ENCODE results near the gene DHX15.

The DHX15 gene

DNA sequence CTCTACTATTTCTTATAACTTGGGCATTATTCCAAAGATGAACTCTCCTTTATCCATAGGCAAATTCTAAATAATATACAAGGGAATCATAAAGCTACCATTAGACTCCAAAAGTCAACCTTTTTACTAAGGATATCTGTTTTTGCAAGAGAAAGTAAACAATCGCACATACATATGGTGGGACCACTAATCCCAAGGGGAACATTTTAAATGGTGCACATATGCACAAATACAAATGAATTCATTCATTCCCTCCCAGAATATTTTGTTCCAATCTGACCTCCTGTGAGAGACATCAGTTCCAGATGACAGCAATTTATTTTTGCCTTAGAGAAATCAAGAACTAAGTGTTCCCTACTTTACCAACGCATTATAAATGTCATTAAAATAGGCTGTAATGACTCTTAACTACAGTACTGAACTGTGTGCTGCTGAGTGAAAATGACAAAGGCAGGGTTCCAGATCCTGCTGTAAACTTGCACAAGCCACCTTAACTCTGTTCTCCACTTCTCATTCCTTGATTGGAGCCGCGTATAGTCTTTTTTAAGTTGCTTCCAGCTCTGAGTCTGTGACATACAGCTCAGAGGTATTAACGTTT, 2.0 kb downstream of the DHX15 start:
- DNase-seq (ENCODE audit: low read depth in 3 of 3) = no peak

DNA sequence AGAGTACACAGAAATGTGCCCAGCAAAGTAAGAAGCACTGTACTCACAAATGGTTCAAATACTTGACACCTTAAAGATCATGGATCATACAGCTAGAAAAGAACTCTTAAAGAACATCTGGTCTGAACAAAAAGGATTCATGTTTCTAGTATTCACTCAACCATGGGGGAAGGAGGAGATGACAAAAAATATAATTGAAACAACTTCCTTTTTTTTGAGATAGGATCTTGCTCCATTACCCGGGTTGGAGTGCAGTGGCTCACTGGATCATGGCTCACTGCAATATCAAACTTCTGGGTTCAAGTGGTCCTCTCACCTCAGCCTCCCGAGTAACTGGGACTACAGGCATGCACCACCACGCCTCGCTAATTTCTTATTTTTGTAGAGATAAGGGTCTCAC, 6.0 kb downstream of the DHX15 start:
- DNase-seq (ENCODE audit: low read depth in 3 of 3) = no peak

DNA sequence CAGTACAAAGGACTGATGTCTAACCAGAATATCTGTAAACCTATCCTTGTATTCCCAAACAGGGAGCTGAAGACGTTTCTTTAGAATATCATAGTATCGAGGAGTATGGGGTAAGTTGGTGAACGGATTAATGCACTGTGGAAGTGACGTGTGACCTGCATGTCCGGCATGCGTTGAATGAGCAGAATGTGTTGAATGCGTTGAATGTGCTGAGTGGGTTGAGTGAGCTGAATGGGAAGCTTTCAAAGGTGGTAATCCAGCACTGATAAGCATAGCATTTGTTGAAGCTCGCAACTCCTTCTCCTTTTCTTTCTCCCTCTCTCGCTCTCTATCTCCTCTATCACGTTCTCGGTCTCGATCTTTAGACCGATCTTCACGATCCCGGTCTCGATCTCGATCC, 8.1 kb downstream of the DHX15 start:
- DNase-seq (ENCODE audit: low read depth in 3 of 3) = no peak

DNA sequence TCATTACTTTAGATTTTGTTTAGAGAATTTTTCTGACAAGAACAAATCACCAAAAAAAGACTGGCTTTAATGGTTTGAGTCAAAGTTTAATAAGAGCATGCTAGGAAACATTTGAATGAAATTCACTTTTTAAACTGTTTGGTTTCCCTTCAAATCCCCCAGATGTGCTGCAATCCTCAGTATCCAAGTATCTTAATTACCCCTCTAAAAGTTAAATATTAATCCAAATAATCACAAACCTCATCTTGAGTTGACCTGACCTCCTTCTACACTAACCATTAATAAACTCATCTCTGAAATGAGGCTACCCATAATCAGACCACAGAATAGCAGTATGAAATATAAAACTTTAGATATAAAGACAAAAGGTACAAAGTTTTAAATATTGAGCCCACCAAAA, 10.1 kb downstream of the DHX15 start:
- DNase-seq (ENCODE audit: low read depth in 3 of 3) = no peak

DNA sequence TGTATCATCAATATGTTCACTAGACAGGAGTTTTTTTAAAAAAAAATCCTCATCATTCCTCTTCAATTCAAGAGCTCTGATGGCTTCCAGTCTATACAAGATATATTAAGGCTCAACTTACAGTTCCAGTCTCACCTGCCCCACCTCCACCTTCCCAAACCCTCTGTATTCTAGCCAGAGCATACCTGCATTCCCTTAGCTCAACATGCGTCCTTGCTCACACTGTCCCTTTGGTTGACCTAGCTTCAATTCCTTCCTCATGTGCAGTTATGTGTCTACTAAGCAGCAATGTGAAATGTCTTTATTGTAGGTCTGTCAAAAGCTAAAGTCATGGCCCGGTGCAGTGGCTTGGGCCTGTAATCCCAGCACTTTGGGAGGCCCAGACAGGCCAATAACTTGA, 10.8 kb downstream of the DHX15 start:
- DNase-seq (ENCODE audit: low read depth in 3 of 3) = no peak

DNA sequence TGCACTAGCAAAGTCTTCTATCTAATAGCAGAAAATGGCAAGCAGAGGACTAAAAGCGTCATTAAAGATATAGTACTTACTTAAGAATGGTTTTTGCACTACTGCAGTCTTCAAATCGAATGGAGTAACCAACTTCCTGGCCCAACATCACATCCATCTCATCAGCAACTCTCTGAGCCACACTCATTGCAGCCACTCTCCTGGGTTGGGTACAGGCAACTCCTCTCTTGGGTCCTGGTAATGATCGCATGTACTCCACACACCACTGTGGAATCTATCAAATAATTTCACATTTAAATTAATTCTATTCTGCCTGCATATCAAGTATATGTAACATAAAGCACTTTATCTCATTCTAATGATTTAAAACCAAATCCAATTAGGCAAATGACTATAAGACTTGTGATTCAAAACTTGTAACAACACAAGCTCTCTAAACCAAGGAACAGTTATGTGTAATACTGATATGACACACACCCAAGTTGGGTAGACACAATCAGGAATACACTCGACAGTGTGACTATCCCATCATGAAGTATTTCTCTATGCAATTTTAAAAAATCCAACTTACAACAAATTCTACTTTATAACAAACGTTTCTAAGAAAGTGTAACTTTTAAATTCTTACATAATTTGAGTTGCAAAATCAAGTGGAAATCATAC, 13.6 kb downstream of the DHX15 start:
- no peak for DNase-seq (ENCODE audit: low read depth in 3 of 3)

DNA sequence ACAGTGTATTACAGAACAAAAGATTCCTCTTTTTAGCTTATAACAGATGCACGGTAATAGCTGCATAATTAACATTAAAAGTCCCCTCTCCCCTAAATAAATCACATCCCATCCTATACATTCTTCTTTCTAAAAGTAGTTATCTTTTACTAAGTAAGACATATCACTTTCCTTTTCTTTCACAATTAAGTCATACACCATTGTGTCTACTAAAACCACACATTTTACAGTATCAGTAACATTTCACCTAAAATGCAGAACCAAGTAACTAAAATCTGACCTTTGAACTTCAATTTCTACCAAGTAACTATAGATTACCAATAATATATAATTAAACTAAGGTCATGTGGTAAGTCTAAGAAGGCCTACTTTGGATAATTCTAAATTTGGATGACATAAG, 14.2 kb downstream of the DHX15 start:
- no peak for DNase-seq (ENCODE audit: low read depth in 3 of 3)

DNA sequence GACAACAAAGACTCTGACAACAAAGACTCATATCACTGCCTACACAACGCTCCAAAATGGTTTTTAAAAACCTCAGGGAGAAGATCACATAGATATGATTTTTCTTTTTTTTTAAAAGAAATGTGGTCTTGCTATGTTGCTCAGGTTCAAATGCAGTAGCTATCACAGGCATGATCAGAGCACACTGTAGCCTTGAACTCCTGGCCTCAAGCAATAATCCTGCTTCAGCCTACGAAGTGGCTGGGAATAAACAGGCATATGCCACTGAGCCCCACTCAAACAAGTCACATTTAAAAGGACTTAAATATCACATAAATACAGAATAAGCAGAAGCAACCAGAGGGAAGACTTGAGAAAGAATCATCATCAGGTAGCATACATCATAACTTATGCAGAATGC, 14.7 kb downstream of the DHX15 start:
- no peak for DNase-seq (ENCODE audit: low read depth in 3 of 3)

DNA sequence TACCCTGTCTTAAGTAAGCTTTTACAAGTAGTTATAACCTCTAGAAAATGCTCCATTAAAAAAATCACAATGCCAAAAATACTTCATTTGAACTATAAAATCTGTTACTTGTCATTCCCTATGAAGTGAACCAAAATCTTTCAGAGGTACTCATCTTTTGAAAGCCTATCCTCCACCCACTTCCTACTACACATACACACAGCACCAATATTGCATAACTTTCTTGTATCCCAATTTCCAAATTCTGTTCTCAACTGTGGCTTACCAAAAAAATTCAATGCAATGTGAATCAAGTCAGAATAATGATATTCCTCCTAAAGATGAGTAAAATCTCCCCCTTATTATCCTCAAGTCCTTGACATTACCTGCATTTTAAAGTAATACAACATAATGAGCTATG, 15.9 kb downstream of the DHX15 start:
- no peak for DNase-seq (ENCODE audit: low read depth in 3 of 3)

DNA sequence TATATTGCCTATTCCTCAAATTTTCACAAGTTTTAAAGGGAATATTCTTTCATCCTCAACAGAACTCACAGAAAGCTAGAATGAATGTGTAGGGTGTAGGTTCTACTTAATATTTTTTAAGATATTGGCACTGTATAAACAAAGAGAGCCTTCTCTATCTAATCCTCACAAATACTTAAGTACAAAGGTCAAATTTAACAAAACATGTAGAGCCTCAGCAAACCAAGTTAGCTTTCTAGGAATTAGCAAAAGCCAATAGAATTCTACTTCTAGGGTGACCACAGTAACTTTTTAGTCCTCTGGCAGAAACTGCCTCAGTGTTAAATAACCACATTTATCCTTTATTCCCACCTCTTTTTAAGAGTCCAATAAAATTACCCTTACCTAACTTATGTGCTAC, 19.3 kb downstream of the DHX15 start:
- no peak for DNase-seq (ENCODE audit: low read depth in 3 of 3)

DNA sequence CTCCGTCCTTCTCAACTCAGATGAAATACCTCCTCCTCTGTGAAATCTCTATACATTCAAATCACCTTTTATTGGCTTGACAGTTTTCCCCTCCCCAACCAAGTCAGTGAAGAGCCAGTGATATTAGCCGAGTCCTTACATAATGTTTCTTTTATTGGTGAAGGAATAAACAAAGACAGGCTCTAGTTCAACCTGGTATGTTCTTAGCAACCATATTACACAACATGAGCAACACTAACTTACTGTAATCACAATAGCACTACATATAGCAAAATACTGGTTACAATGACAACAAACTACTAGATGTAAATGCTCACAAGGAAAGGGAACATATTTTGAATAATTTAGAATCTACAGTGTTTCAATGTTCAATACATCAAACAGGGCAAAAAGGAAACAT, 19.9 kb downstream of the DHX15 start:
- no peak for DNase-seq (ENCODE audit: low read depth in 3 of 3)

DNA sequence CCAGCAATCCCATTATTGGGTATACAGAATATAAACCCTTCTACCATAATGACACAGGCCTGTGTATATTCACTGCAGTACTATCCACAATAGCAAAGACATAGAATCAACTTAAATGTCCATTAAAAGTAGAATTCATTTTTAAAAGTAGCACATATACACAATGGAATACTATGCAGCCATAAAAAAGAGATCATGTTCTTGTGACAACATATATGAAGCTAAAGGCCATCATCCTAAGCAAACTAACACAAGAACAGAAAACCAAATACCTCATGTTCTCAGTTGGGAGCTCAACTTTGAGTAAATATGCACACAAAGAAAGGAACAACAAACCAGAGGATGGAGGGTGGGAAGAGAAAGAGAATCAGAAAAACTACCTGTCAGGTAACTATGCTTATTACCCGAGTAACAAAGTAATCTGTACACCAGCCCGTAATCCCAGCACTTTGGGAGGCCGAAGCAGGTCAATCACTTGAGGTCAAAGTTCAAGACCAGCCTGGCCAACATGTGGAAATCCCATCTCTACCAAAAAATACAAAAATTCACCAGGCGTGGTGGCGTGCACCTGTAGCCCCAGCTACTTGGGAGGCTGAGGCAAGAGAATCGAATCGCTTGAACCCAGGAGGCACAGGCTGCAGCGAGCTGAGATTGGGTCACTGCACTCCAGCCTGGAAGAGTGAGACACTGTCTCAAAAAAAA, 22.8 kb downstream of the DHX15 start:
- DNase-seq (ENCODE audit: low read depth in 3 of 3) = no peak

DNA sequence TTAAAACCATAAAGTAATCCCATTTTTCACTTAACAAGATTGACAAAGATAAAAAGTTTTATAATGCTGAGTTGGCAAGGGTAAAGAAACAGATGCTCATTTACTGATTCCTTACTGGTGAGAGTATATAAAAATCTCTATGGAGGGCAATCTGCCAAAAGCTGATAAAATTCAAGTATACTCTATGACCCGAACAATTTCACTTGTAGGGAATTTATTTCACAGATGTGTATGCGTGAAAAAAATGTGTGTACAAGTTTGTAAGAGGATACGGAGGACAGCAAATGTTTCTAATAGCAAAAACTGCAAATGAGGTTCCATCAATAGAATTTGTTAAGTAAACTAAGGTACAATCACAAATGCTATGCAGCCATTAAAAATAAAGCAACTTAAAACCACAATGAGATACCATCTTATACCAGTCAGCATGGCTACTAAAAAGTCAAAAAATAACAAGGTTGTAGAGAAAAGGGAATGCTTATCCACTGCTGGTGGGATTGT, 23.4 kb downstream of the DHX15 start:
- DNase-seq (ENCODE audit: low read depth in 3 of 3) = no peak

DNA sequence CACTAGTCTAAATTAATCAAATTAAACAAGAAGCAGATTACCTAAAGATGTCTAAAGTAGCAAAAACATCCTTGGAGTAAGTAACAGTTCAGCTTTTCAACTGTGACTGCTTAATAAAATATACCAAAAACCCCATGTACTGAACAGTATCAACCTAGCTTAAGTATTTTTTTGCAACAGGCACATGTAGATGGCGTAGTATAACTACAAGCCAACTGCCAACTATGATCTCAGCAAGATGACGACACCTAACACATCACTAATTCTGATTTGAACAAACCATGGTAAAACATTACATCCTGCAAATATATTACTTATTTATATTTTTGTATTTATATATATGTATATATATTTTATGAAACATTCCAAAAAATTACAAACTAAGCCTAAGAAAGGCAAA, 24.5 kb downstream of the DHX15 start:
- DNase-seq (ENCODE audit: low read depth in 3 of 3) = no peak

DNA sequence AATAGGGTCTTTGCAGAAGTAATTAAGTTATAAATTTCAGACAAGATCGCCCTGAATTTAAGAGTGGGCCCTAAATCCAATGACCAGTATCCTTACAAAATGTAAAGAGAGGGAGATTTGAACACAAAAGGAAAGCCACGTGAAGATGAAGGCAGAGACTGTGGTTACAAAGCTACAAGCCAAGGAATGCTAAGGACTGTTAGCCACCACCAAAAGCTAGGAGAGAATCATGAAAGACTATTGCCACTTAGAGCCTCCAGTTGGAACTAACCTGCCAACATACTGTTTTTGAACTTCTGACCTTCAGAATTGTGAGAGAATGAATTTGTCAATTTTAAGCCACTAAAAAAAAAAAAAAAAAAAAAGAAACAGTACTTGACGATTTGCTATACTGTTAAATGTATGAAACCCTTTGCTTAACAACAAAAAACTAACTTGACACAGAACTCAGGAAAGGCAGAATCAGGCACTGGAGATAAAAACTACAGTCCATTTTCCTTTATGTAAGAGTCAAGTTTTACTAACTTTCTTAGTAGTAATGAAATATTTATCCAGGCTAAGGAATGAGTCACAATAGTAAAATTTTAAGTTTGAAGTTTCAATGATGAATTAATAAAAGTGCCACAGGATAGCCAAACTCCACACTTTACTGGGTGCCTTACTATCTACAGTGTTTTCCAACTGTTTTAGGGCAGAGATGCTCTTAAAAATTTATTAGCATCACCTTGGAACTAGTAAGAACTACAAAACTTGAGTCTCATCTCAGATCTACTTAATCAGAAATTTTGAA, 25.1 kb downstream of the DHX15 start:
- DNase-seq (ENCODE audit: low read depth in 3 of 3) = no peak

DNA sequence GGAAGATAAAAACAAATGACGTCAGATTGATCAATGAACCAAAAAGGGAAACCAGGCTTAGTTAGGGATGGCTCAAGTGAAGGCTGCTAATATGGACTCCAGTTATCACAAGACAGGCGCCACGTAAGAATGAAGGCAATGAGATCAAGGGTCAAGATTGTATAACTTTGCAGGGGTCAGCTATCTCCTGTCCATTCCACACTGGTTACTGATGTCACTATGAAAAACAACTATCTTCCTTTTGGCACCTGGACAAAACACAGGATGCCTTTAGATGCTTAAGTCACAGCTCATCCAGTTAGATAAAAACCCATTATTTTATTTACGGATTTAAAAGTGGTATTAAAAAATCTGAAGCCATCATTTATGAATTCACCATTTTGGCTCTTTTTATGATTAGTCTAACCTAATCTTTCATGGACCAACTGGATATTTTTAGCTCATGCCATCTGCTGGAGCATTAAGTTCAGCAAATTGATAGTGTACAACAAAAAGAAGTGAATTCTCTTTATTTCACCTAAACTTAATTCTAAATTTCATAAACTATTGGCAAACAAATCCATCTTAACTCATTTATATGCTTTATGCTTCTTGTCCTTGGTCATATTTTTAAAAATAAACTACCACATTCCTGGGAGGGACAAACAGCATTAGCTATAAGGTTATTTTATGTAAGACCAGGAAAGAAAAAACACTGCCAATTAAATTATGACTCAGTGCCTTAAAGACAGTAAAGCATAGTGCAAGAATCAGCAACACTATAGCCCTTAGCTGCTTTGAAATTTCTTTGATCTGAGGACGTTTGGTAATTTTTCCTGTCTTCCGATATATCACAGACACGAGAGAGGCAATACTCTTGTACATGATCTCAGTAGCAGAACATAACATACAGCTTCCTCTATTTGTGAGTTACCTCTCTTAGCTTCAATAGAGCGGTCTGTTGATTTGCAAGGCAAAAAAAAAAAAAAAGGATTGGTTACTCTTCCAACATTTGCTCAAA, 27.0 kb downstream of the DHX15 start:
- no peak for DNase-seq (ENCODE audit: low read depth in 3 of 3)

DNA sequence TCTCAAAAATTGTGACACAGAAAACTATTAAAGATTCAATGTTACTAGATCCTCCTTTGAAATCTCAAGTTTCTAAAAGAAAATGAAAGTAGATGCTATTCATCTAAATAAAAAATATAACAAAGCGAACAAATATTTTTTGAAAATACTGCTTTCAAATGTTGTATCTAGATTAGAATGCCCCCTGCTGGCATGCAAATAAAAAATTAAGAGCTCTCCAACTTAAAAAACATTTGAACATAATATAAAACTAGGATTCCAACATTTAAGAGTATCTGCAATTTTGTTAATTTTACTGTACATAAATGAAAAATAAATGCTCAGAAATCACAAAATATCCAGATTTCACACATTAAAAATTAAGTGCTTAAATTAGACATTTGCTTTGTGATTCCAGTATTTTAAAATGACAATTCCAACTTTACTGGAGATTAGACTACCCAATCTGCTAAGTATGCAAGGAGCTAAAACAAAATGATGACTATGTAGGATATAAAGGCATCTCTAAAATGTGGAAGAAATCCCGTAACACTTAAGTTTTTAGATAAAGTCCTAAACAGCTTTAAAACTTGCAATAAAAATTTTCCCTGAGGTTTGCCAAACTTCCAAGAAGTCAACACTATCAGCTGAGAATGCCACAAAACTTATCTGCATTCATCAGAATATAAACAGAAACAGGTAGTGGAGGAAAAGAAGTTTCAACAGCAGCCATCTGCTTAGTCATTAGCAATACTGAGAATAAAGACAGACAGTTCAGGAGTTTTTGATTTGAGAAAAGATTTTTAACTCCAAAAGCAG, 32.7 kb downstream of the DHX15 start:
- DNase-seq (ENCODE audit: low read depth in 3 of 3) = no peak

DNA sequence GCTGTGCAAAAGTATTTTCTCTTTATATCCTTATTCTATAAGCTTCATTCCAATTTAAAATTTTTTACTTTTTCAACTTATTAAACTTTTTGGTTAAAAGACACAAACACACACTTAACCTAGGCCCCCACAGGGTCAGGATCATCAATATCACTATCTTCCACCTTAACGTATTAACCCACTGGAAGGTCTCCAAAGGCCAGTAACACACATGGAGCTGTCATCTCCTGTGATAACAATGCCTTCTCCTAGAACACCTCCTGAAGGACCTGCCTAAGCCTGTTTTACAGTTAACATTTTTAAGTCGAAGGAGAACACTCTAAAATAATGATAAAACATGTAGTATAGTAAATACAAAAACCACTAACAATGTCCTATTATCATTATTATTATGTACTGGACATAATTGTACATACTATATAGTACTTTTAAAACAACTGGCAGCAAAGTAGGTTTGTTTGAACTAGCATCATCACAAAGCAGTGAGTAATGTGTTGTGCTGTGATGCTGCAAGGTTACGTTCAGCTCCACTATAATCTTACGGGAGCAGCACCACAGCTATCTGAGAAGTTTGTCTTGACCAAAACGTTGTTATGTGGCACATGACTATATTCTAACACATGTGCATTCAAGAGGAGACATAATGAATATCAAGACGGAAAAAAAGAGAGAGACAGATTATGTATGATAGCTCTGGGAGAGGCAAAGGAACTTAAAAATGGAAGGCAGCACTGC, 33.7 kb downstream of the DHX15 start:
- no peak for DNase-seq (ENCODE audit: low read depth in 3 of 3)

DNA sequence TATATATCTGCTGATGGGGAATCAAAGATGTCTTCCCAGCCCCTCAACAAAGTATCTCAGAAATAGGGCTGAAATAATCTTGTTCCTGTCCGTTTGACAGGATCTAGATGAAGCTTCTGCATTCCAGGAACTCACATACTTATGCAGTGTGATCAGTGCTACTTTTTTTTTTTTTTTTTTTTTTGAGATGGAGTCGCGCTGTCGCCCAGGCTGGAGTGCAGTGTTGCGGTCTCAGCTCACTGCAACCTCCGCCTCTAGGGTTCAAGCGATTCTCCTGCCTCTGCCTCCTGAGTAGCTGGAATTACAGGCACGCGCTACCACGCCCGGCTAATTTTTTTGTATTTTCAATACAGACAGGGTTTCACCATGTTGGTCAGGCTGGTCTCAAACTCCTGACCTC, 36.4 kb downstream of the DHX15 start:
- no peak for DNase-seq (ENCODE audit: low read depth in 3 of 3)

Data from stimulated activated CD4-positive, alpha-beta T cell treated with anti-CD3 and anti-CD28 coated beads, TNF-alpha, amount 100 ng/mL, for 4 hours (primary cell).